ENCODE data around the gene DNM3. TPM values are rescaled to one million over a fixed set of nuclear protein-coding genes. Genes with fewer than 3 reads are reported as not detected.

The DNM3 gene
- polyA plus RNA-seq, 4 donors, result 0.67 to 1.2 (median 0.99) TPM; not detected in 1

- Histone ChIP-seq H3K36me3 (ENCODE audit: control insufficient read depth in 3 of 3, insufficient read depth in 2 of 3, low read depth in 1 of 3, low read length in 3 of 3) (no peaks in the 10 kb centered on the region), H3K27me3 (ENCODE audit: control insufficient read depth in 3 of 3, insufficient read depth in 3 of 3, low read length in 3 of 3) (no peaks in the 10 kb centered on the region), H3K4me1 (ENCODE audit: control insufficient read depth in 3 of 3, insufficient read depth in 2 of 3, low read depth in 1 of 3, low read length in 2 of 3) (peaks cover 0 to 3% (median 0%) of the 10 kb centered on the region in 3 donors), H3K4me3 (ENCODE audit: low read depth in 1 of 3, low read length in 3 of 3) (no peak overlapping the region), H3K27ac (ENCODE audit: low read depth in 1 of 3, low read length in 2 of 3) (no peak overlapping the region), H3K9me3 (ENCODE audit: control insufficient read depth in 2 of 2, insufficient read depth in 1 of 2, low read depth in 1 of 2, low read length in 1 of 2) (no peaks in the 10 kb centered on the region)
- DNase-seq (no peak), FAIRE-seq (no peak)
- WGBS, 3 donors, result 84 to 95% (median 93%) methylated on average over 5 of the region's 5 CpGs
These were observed 68.4 kb downstream of the DNM3 start for GRCh38 chr1:171909711-171910110.

DNA sequence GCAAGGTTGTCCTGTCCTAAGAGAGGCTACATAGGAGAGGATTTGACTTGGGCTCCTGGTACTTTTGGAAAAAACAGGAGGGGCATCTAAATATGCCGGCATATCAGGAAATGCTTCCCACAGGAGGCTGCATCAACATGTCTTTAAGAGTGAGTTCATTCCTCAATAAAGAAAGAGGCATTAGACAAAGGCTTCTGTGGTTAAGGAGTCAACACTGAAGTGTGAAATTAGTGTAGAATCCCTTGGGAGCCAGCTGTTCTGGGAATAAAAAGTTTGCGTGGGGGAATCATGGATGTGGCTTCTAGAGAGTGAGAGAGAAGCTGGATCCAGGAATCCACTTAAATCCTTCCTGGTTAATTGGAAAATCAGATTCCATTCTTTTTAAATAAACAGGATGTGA is 69.5 kb downstream of the DNM3 start:
- no peak for FAIRE-seq
- Histone ChIP-seq H3K27me3 (ENCODE audit: control insufficient read depth in 3 of 3, insufficient read depth in 3 of 3, low read length in 3 of 3) (no peaks in the 10 kb centered on the region), H3K4me1 (ENCODE audit: control insufficient read depth in 3 of 3, insufficient read depth in 2 of 3, low read depth in 1 of 3, low read length in 2 of 3) (peaks cover 0 to 3% (median 0%) of the 10 kb centered on the region in 3 donors), H3K4me3 (ENCODE audit: low read depth in 1 of 3, low read length in 3 of 3) (no peak overlapping the region), H3K27ac (ENCODE audit: low read depth in 1 of 3, low read length in 2 of 3) (no peak overlapping the region), H3K36me3 (ENCODE audit: control insufficient read depth in 3 of 3, insufficient read depth in 2 of 3, low read depth in 1 of 3, low read length in 3 of 3) (no peaks in the 10 kb centered on the region), H3K9me3 (ENCODE audit: control insufficient read depth in 2 of 2, insufficient read depth in 1 of 2, low read depth in 1 of 2, low read length in 1 of 2) (no peaks in the 10 kb centered on the region)
- WGBS, 3 donors, result 75 to 90% (median 87%) methylated on average over 2 of the region's 2 CpGs
- no peak for DNase-seq

DNA sequence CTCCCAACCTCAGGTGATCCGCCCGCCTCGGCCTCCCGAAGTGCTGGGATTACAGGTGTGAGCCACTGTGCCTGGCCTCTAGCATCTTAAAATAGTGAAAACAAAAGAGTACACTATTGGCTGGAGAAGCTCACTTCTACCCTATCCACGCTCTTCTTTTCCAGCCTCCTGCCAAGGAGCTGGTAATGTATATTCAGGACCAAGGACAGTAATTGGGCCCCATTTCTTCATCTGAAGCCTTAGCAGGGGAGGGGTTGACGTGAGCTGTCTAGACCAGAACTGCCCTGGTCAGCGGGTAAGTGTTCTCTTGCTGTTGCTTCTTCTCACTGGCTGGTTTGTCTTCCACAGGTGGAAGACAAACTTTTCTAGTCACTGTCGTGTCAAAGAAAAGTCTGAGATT is 70.2 kb downstream of the DNM3 start:
- DNase-seq (peak in 1 of 2 donors; percentile 8), FAIRE-seq (no peak)
- H3K9me3 ChIP-seq (ENCODE audit: control insufficient read depth in 2 of 2, insufficient read depth in 1 of 2, low read depth in 1 of 2, low read length in 1 of 2), result no peaks in the 10 kb centered on the region
- no peaks in the 10 kb centered on the region for H3K36me3 ChIP-seq (ENCODE audit: control insufficient read depth in 3 of 3, insufficient read depth in 2 of 3, low read depth in 1 of 3, low read length in 3 of 3)
- no peak overlapping the region for H3K4me3 ChIP-seq (ENCODE audit: low read depth in 1 of 3, low read length in 3 of 3)
- no peak overlapping the region for H3K27ac ChIP-seq (ENCODE audit: low read depth in 1 of 3, low read length in 2 of 3)
- peaks cover 0 to 3% (median 0%) of the 10 kb centered on the region in 3 donors for H3K4me1 ChIP-seq (ENCODE audit: control insufficient read depth in 3 of 3, insufficient read depth in 2 of 3, low read depth in 1 of 3, low read length in 2 of 3)
- no peaks in the 10 kb centered on the region for H3K27me3 ChIP-seq (ENCODE audit: control insufficient read depth in 3 of 3, insufficient read depth in 3 of 3, low read length in 3 of 3)
- 92 to 96% (median 94%) methylated on average over 8 of the region's 8 CpGs for WGBS, 3 donors

DNA sequence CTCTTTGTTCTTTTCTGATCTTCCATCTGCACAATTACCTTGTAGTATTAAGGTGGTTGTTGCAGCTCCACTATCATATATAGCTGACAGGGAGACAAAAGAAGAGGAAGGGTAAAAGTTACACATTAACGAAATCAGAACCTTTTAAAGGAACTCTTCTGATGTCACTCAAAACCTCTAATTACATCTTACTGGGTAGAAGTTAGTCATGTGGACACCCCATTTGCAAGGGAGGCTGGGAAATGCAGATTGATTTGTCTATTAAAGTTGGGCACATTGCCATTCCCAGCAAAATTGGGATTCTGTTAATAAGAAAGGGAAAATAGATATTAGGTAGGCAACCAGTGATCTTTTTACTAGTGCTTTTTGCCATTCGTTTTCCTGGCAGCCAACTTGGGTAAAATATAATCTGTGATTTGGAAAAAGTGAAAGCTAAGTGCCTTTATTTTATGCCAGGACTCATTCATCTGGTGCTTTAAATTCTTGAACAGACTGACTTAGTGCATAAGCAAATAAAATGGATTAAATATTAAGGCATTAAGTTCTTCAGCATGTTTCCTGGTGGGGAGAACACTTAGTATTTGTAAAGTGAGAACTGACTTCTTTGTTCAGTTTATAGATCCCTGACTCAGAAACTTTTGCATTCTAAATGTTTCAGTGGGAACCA is 71.3 kb downstream of the DNM3 start:
- no peak overlapping the region for H3K27ac ChIP-seq (ENCODE audit: low read depth in 1 of 3, low read length in 2 of 3)
- peaks cover 0 to 3% (median 0%) of the 10 kb centered on the region in 3 donors for H3K4me1 ChIP-seq (ENCODE audit: control insufficient read depth in 3 of 3, insufficient read depth in 2 of 3, low read depth in 1 of 3, low read length in 2 of 3)
- no peaks in the 10 kb centered on the region for H3K36me3 ChIP-seq (ENCODE audit: control insufficient read depth in 3 of 3, insufficient read depth in 2 of 3, low read depth in 1 of 3, low read length in 3 of 3)
- 14 to 50% (median 25%) methylated on average over 2 of the region's 2 CpGs for WGBS, 3 donors
- no peak overlapping the region for H3K4me3 ChIP-seq (ENCODE audit: low read depth in 1 of 3, low read length in 3 of 3)
- FAIRE-seq (no peak), DNase-seq (peak; percentile 8 to 16)
- no peaks in the 10 kb centered on the region for H3K27me3 ChIP-seq (ENCODE audit: control insufficient read depth in 3 of 3, insufficient read depth in 3 of 3, low read length in 3 of 3)
- H3K9me3 ChIP-seq (ENCODE audit: control insufficient read depth in 2 of 2, insufficient read depth in 1 of 2, low read depth in 1 of 2, low read length in 1 of 2), result no peaks in the 10 kb centered on the region

DNA sequence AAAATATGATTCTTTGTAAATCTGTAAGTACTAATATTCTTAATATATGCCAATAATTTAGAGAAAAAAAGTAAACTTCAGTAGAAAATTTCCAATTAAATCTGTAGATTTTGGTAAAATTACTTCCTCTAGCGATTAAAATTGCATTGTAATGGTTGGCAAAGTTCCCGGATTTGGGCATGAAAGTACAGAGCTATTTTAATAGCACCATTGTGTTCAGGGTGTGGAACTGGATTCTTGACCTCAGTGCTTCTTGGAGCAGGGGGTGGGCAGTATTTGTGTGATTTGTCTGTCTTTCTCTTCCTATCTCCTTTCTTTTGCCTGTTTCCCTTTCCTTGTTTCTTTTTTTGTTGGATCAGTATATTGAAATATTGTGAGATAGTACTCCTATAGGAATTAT is 72.1 kb downstream of the DNM3 start:
- H3K27ac ChIP-seq (ENCODE audit: low read depth in 1 of 3, low read length in 2 of 3), result no peak overlapping the region
- WGBS, 3 donors, result 3 to 28% (median 9%) methylated on average over 2 of the region's 2 CpGs
- H3K9me3 ChIP-seq (ENCODE audit: control insufficient read depth in 2 of 2, insufficient read depth in 1 of 2, low read depth in 1 of 2, low read length in 1 of 2), result no peaks in the 10 kb centered on the region
- peaks cover 0 to 3% (median 0%) of the 10 kb centered on the region in 3 donors for H3K4me1 ChIP-seq (ENCODE audit: control insufficient read depth in 3 of 3, insufficient read depth in 2 of 3, low read depth in 1 of 3, low read length in 2 of 3)
- FAIRE-seq (no peak), DNase-seq (peak; percentile 78 to 90)
- H3K36me3 ChIP-seq (ENCODE audit: control insufficient read depth in 3 of 3, insufficient read depth in 2 of 3, low read depth in 1 of 3, low read length in 3 of 3), result no peaks in the 10 kb centered on the region
- no peak overlapping the region for H3K4me3 ChIP-seq (ENCODE audit: low read depth in 1 of 3, low read length in 3 of 3)
- no peaks in the 10 kb centered on the region for H3K27me3 ChIP-seq (ENCODE audit: control insufficient read depth in 3 of 3, insufficient read depth in 3 of 3, low read length in 3 of 3)

- H3K36me3 ChIP-seq (ENCODE audit: control insufficient read depth in 3 of 3, insufficient read depth in 2 of 3, low read depth in 1 of 3, low read length in 3 of 3), result no peaks in the 10 kb centered on the region
- no peak for DNase-seq
- no peaks in the 10 kb centered on the region for H3K27me3 ChIP-seq (ENCODE audit: control insufficient read depth in 3 of 3, insufficient read depth in 3 of 3, low read length in 3 of 3)
- no peaks in the 10 kb centered on the region for H3K4me1 ChIP-seq (ENCODE audit: control insufficient read depth in 3 of 3, insufficient read depth in 2 of 3, low read depth in 1 of 3, low read length in 2 of 3)
- H3K27ac ChIP-seq (ENCODE audit: low read depth in 1 of 3, low read length in 2 of 3), result no peak overlapping the region
- no peaks in the 10 kb centered on the region for H3K9me3 ChIP-seq (ENCODE audit: control insufficient read depth in 2 of 2, insufficient read depth in 1 of 2, low read depth in 1 of 2, low read length in 1 of 2)
- 36 to 57% (median 42%) methylated on average over 3 of the region's 3 CpGs for WGBS, 3 donors
- H3K4me3 ChIP-seq (ENCODE audit: low read depth in 1 of 3, low read length in 3 of 3), result no peak overlapping the region
- FAIRE-seq, result no peak
These were observed 75.0 kb downstream of the DNM3 start for GRCh38 chr1:171916315-171916771.

DNA sequence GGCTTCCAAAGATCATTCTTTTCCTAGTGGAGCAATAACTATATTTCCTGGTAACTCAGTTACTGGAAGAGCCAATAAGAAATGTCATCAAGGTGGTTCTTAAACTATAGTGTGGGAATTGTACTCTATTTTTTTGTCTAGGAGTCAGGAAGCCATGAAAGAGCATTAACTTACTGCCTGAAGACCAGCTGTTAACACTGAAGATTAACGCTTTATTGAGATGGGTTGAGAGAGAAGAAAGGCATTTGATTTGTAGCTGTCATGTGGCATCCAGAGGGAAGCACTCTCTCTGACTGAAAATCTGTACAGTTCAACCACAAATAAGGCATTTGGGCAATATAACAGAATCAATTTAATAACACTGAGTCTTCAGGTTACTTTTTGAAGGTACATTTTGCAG is 76.0 kb downstream of the DNM3 start:
- H3K9me3 ChIP-seq (ENCODE audit: control insufficient read depth in 2 of 2, insufficient read depth in 1 of 2, low read depth in 1 of 2, low read length in 1 of 2), result no peaks in the 10 kb centered on the region
- DNase-seq (no peak), FAIRE-seq (no peak)
- no peak overlapping the region for H3K4me3 ChIP-seq (ENCODE audit: low read depth in 1 of 3, low read length in 3 of 3)
- H3K27ac ChIP-seq (ENCODE audit: low read depth in 1 of 3, low read length in 2 of 3), result no peak overlapping the region
- H3K27me3 ChIP-seq (ENCODE audit: control insufficient read depth in 3 of 3, insufficient read depth in 3 of 3, low read length in 3 of 3), result no peaks in the 10 kb centered on the region
- H3K36me3 ChIP-seq (ENCODE audit: control insufficient read depth in 3 of 3, insufficient read depth in 2 of 3, low read depth in 1 of 3, low read length in 3 of 3), result no peaks in the 10 kb centered on the region
- H3K4me1 ChIP-seq (ENCODE audit: control insufficient read depth in 3 of 3, insufficient read depth in 2 of 3, low read depth in 1 of 3, low read length in 2 of 3), result no peaks in the 10 kb centered on the region
- 89 to 96% (median 93%) methylated on average over 1 of the region's 1 CpG for WGBS, 3 donors

DNA sequence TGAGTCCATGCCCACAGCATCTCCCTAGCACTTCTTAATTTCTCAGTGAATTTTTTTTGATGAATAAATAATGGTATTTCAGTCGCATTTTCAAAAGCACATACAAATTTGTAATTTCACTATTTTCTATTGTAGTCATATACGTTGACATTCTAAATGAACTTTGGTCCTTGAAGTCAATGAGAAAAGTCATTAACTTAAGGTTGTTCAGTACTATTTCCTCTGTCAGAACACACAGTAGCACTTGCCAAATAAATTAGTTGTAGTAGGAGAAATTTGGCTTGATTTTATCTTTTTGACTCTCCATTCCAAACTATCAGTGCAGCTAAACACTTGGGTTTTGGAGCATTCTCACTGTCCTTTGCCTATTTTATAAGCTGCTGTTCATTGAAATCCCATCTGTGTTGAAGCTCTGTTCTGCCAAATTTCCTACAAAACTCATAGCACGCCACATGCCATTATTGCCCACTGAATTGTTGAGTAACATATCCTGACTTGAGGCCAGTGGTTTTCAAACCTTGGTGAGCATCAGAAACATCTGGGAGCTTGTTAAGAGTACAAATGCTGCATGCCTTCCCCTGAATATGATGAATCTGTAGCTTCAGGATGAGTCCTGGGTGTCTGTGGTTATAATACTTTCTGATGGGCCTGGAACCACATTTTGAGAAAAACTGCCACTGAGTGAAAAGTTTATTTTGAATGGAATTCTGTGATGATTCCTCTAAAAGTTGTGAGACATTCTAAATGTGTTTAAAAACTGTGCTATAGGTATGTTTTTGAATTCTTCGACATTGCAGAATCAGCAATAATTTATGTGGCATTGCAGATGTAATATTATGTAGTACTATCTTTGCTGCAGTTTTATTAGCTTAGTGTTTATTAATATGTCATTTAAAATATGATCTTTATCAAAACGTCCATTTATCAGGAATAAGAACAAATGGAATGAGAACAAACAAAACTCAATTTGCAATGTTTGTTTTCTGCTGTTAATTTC is 78.9 kb downstream of the DNM3 start:
- DNase-seq (peak; percentile 14 to 20), FAIRE-seq (no peak)
- Histone ChIP-seq H3K27me3 (ENCODE audit: control insufficient read depth in 3 of 3, insufficient read depth in 3 of 3, low read length in 3 of 3) (no peaks in the 10 kb centered on the region), H3K27ac (ENCODE audit: low read depth in 1 of 3, low read length in 2 of 3) (no peak overlapping the region), H3K4me1 (ENCODE audit: control insufficient read depth in 3 of 3, insufficient read depth in 2 of 3, low read depth in 1 of 3, low read length in 2 of 3) (no peaks in the 10 kb centered on the region), H3K4me3 (ENCODE audit: low read depth in 1 of 3, low read length in 3 of 3) (no peak overlapping the region), H3K36me3 (ENCODE audit: control insufficient read depth in 3 of 3, insufficient read depth in 2 of 3, low read depth in 1 of 3, low read length in 3 of 3) (no peaks in the 10 kb centered on the region), H3K9me3 (ENCODE audit: control insufficient read depth in 2 of 2, insufficient read depth in 1 of 2, low read depth in 1 of 2, low read length in 1 of 2) (no peaks in the 10 kb centered on the region)
- 49 to 66% (median 57%) methylated on average over 5 of the region's 5 CpGs for WGBS, 3 donors
